WTC11 (cell line): ENCODE data around the gene GPD1. TPM values are rescaled to one million over a fixed set of nuclear protein-coding genes. Genes with fewer than 3 reads are reported as not detected.
A peak's percentile ranks its signal among the peaks of the same experiment; 100 is the strongest.

Experiments
- ATAC-seq: fragments of 200-7000 bp; cut with Tn5 transposase; 2 replicates; pipeline ENCODE4 v1.10.0; 2021; ENCODE audit warnings: mild to moderate bottlenecking, moderate library complexity
- CTCF ChIA-PET: fragments of 300-600 bp; sonication (Branson Sonifier 250); formaldehyde crosslinking; loops from one replicate; lab custom pipeline; 2021; ENCODE audit warnings: antibody characterized with exemption; lab: Charles Lee
- POLR2A ChIA-PET: fragments of 350-600 bp; sonication (Branson Sonifier 250); formaldehyde crosslinking; loops from one replicate; lab custom pipeline; 2021; ENCODE audit warnings: antibody characterized with exemption; lab: Charles Lee
- DNase-seq: peaks from one replicate; pipeline ENCODE4 v3.0.0; 2021; ENCODE audit warnings: low spot score
- H3K27ac Mint-ChIP-seq: 2 replicates; pipeline ENCODE4 v1.8.0; 2021; ENCODE audit warnings: mixed read lengths
- H3K27me3 Mint-ChIP-seq: 2 replicates; pipeline ENCODE4 v1.8.0; 2021; ENCODE audit warnings: low read depth, mild to moderate bottlenecking, moderate library complexity, mixed read lengths
- H3K36me3 Mint-ChIP-seq: 2 replicates; pipeline ENCODE4 v1.8.0; 2021; ENCODE audit warnings: mixed read lengths
- H3K4me1 Mint-ChIP-seq: 2 replicates; pipeline ENCODE4 v1.8.0; 2022; ENCODE audit warnings: mixed read lengths
- H3K4me3 Mint-ChIP-seq: 2 replicates; pipeline ENCODE4 v1.8.0; 2021; ENCODE audit warnings: mild to moderate bottlenecking, moderate library complexity, mixed read lengths
- H3K9me3 Mint-ChIP-seq: 2 replicates; pipeline ENCODE4 v1.8.0; 2021; ENCODE audit warnings: mixed read lengths
- ARID4B ChIP-seq: sonication (generic); formaldehyde crosslinking; IDR thresholded peaks from 2 replicates; pipeline ENCODE4 v1.8.0; 2023; ENCODE audit warnings: missing genetic modification reagents, mild to moderate bottlenecking, borderline replicate concordance
- ATF3 ChIP-seq: sonication (generic); formaldehyde crosslinking; conservative IDR thresholded peaks from 2 replicates; pipeline ENCODE4 v1.8.1; 2022; ENCODE audit warnings: mild to moderate bottlenecking, missing genetic modification reagents
- ATF6 ChIP-seq: sonication (generic); formaldehyde crosslinking; IDR thresholded peaks from 2 replicates; pipeline ENCODE4 v1.8.1; 2023; ENCODE audit warnings: mild to moderate bottlenecking, missing genetic modification reagents
- CDX4 ChIP-seq: fragments of 250-450 bp; sonication (Bioruptor Pico); IDR thresholded peaks from 2 replicates; pipeline ENCODE4 v1.9.0; 2021; ENCODE audit warnings: moderate library complexity, mild to moderate bottlenecking, inconsistent platforms, borderline replicate concordance
- CREB1 ChIP-seq: sonication (generic); formaldehyde crosslinking; IDR thresholded peaks from 2 replicates; pipeline ENCODE4 v1.8.0; 2023; ENCODE audit warnings: mild to moderate bottlenecking, missing genetic modification reagents
- E2F5 ChIP-seq: sonication (generic); formaldehyde crosslinking; IDR thresholded peaks from 2 replicates; pipeline ENCODE4 v1.8.1; 2022; ENCODE audit warnings: mild to moderate bottlenecking, moderate library complexity, missing genetic modification reagents
- ETV6 ChIP-seq: sonication (generic); formaldehyde crosslinking; IDR thresholded peaks from 2 replicates; pipeline ENCODE4 v1.8.1; 2022; ENCODE audit warnings: mild to moderate bottlenecking, missing genetic modification reagents
- HMGXB4 ChIP-seq: sonication (generic); formaldehyde crosslinking; IDR thresholded peaks from 2 replicates; pipeline ENCODE4 v1.8.1; 2023; ENCODE audit warnings: mild to moderate bottlenecking, moderate library complexity, missing genetic modification reagents
- MAX ChIP-seq: sonication (generic); formaldehyde crosslinking; IDR thresholded peaks from 2 replicates; pipeline ENCODE4 v1.8.0; 2022; ENCODE audit warnings: mild to moderate bottlenecking, missing genetic modification reagents
- NR2C2 ChIP-seq: sonication (generic); formaldehyde crosslinking; IDR thresholded peaks from 2 replicates; pipeline ENCODE4 v1.8.0; 2022; ENCODE audit warnings: mild to moderate bottlenecking, missing genetic modification reagents
- RELA ChIP-seq: sonication (generic); formaldehyde crosslinking; IDR thresholded peaks from 2 replicates; pipeline ENCODE4 v1.8.1; 2022; ENCODE audit warnings: missing genetic modification reagents, mild to moderate bottlenecking, borderline replicate concordance
- RORB ChIP-seq: fragments of 250-450 bp; sonication (Bioruptor Pico); IDR thresholded peaks from 2 replicates; pipeline ENCODE4 v1.9.0; 2021; ENCODE audit warnings: mild to moderate bottlenecking
- SMAD4 ChIP-seq: sonication (generic); formaldehyde crosslinking; IDR thresholded peaks from 2 replicates; pipeline ENCODE4 v1.8.0; 2022; ENCODE audit warnings: mild to moderate bottlenecking, missing genetic modification reagents
- USF1 ChIP-seq: sonication (generic); formaldehyde crosslinking; IDR thresholded peaks from 2 replicates; pipeline ENCODE4 v1.8.0; 2022; ENCODE audit warnings: mild to moderate bottlenecking, missing genetic modification reagents
- ZBTB43 ChIP-seq: sonication (generic); formaldehyde crosslinking; IDR thresholded peaks from 2 replicates; pipeline ENCODE4 v1.8.1; 2023; ENCODE audit warnings: mild to moderate bottlenecking, missing genetic modification reagents
- ZNF121 ChIP-seq: sonication (generic); formaldehyde crosslinking; IDR thresholded peaks from 2 replicates; pipeline ENCODE4 v1.8.0; 2023; ENCODE audit warnings: missing genetic modification reagents
- ZNF219 ChIP-seq: sonication (generic); formaldehyde crosslinking; IDR thresholded peaks from 2 replicates; pipeline ENCODE4 v1.8.0; 2023; ENCODE audit warnings: missing genetic modification reagents, mild to moderate bottlenecking, borderline replicate concordance
- ZNF263 ChIP-seq: sonication (generic); formaldehyde crosslinking; IDR thresholded peaks from 2 replicates; pipeline ENCODE4 v1.8.1; 2022; ENCODE audit warnings: low read depth, mild to moderate bottlenecking, moderate library complexity, missing genetic modification reagents
- ZNF317 ChIP-seq: sonication (generic); formaldehyde crosslinking; IDR thresholded peaks from 2 replicates; pipeline ENCODE4 v1.8.1; 2023; ENCODE audit warnings: low read depth, mild to moderate bottlenecking, moderate library complexity, missing genetic modification reagents, borderline replicate concordance
- ZNF423 ChIP-seq: fragments of 250-450 bp; sonication (Bioruptor Pico); IDR thresholded peaks from 2 replicates; pipeline ENCODE4 v2.1.2; 2022; ENCODE audit warnings: mild to moderate bottlenecking, moderate library complexity
- total RNA-seq: library from RNA; stranded (reverse); gene quantifications from 3 replicates; pipeline ENCODE4 v1.2.3, GENCODE V29; 2021

GPD1 gene
- total RNA-seq, 1 experiment from 2014 or later = 0.77 TPM

GRCh38 chr12:50056639-50056976, 47.2 kb upstream of the GPD1 start:
- ChIA-PET POLR2A (interaction anchor here (1.0 to 2.2 kb wide), 4 partner anchors 14 to 89 kb away, joined by 3 to 7 read pairs (median 4); no protein-coding TSS in a partner anchor), CTCF (interaction anchor here (0.5 to 4.6 kb wide), 45 partner anchors 9 to 315 kb away, joined by 3 to 120 read pairs (median 5); partner anchors contain the start of genes AQP5, AQP6, COX14 and FAIM2)
- Mint-ChIP-seq H3K27ac (no peak overlapping the region), H3K27me3 (peaks cover 94% of the 10 kb centered on the region), H3K36me3 (no peaks in the 10 kb centered on the region), H3K4me1 (peaks cover 19% of the 10 kb centered on the region), H3K9me3 (no peaks in the 10 kb centered on the region), H3K4me3 (peak overlapping the region; percentile 79)
- DNase-seq (no peak), ATAC-seq (no peak)
- TF ChIP-seq ATF6 (no peak), ZNF219 (no peak), SMAD4 (0 out of 2 replicates have a peak, but pooled peaks have one; percentile 45)

GRCh38 chr12:50057000-50057841, 46.6 kb upstream of the GPD1 start, which contains the start of gene ASIC1:
TSS of gene ASIC1 (plus strand) at chr12:50057596. CDS start at chr12:50058767, 1,171 bp downstream.
- ATAC-seq (peak; percentile 62), DNase-seq (peak; percentile 77)
- no peaks in the 10 kb centered on the region for H3K36me3 Mint-ChIP-seq
- H3K9me3 Mint-ChIP-seq = no peaks in the 10 kb centered on the region
- H3K4me1 Mint-ChIP-seq = peaks cover 17% of the 10 kb centered on the region
- CTCF ChIA-PET = interaction anchor here (0.5 to 5.3 kb wide), 26 partner anchors 10 to 283 kb away, joined by 3 to 120 read pairs (median 8); partner anchors contain the start of genes AQP6 and COX14
- POLR2A ChIA-PET = interaction anchor here (0.6 to 2.2 kb wide), 3 partner anchors 11 to 90 kb away, joined by 4 to 7 read pairs (median 5); no protein-coding TSS in a partner anchor
- H3K27ac Mint-ChIP-seq = no peak within 1 kb of the TSS
- H3K27me3 Mint-ChIP-seq = peaks cover 88% of the 10 kb centered on the region
- H3K4me3 Mint-ChIP-seq = peak within 1 kb of the TSS; percentile 79
- TF ChIP-seq ARID4B (CRISPR knock-in tag) = no peak; the same call in 1 of the 2 replicates
- no peak for TF ChIP-seq ATF3 (CRISPR knock-in tag)
- 0 out of 2 replicates have a peak, but pooled peaks have one; percentile 17 for TF ChIP-seq CREB1 (CRISPR knock-in tag)
- TF ChIP-seq ZNF317 (CRISPR knock-in tag) = no peak
- no peak for TF ChIP-seq ZNF423 (CRISPR knock-in tag)
- no peak for TF ChIP-seq ETV6 (CRISPR knock-in tag)
- TF ChIP-seq RELA (CRISPR knock-in tag) = no peak
- 0 out of 2 replicates have a peak, but pooled peaks have one; percentile 44 for TF ChIP-seq E2F5 (CRISPR knock-in tag)
- TF ChIP-seq RORB (CRISPR knock-in tag) = no peak
- TF ChIP-seq ZNF121 (CRISPR knock-in tag) = no peak
- TF ChIP-seq ZBTB43 (CRISPR knock-in tag) = peak; percentile 59; the same call in 1 of the 2 replicates
- 0 out of 2 replicates have a peak, but pooled peaks have one; percentile 14 for TF ChIP-seq MAX (CRISPR knock-in tag)
- 0 out of 2 replicates have a peak, but pooled peaks have one; percentile 26 for TF ChIP-seq USF1
- TF ChIP-seq HMGXB4 (CRISPR knock-in tag) = peak; percentile 80; the same call in 1 of the 2 replicates
- TF ChIP-seq CDX4 (CRISPR knock-in tag) = no peak
- TF ChIP-seq NR2C2 = no peak
- no peak for TF ChIP-seq ZNF263
